NCI-H526 treated with DMSO at 0.1 percent for 48 hours (cell line): ENCODE results near the gene GPR176.

ENCODE experiments used
- DNase-seq: peaks from one replicate; lab custom pipeline; 2025; lab: John Stamatoyannopoulos, UW

Gene GPR176

GRCh38 chr15:39889601-39890000 is 30.5 kb downstream of the GPR176 start:
- no peak for DNase-seq

DNA sequence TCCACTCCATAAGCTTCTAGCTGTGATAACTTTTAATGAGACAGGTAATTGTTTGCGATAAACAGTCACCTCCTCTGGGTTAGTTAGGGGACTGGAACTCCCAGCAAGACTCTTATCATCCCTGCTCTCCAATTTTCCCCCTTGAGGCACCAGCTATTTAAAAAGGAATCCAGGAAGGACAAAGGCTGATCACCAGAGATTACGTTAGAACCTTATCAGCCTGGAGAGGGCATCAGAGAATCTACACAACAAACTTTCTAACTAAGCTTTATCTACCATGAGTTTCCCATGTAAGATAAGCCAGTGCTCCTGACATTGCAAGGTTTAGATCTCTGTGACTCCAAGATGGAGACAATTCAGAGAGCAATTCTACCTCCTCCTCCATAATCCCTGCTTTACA is 31.3 kb downstream of the GPR176 start:
- DNase-seq = no peak

DNA sequence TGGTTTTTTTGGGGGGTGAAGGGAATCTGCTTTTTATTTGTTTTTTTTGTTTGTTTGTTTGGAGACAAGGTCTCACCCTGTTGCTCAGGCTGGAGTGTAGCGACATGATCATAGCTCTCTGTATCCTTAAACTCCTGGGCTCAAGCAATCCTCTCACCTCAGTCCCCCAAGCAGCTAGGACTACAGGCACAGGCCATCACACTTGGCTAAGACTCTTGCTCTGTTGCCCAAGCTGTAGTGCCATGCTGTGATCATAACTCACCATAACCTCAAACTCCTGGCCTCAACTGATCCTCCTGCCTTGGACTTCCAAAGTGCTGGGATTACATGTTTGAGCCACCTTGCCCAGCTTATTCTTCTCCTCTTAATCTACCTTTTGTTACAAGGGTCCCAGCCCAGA is 31.8 kb downstream of the GPR176 start:
- DNase-seq = no peak

DNA sequence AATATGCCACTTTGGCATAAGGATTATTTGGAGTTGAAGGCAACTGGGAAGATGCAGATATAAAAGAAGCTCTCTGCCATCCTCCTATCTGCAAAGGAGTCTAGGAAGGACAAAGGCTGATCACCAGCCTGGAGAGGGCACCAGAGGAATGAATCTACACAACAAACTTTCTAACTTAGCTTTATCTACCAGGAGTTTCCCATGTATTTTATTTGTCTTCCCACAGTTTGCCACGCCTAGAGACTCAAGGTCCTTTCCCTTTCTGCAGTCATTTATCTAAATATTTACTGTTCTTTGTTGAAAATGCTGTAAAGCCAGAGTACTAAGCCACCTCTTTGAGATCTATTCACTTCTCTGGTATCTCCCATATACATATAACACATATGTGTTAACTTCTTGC is 32.2 kb downstream of the GPR176 start:
- peak; percentile 46 for DNase-seq

GRCh38 chr15:39887211-39887610 is 32.9 kb downstream of the GPR176 start:
- DNase-seq = no peak

DNA sequence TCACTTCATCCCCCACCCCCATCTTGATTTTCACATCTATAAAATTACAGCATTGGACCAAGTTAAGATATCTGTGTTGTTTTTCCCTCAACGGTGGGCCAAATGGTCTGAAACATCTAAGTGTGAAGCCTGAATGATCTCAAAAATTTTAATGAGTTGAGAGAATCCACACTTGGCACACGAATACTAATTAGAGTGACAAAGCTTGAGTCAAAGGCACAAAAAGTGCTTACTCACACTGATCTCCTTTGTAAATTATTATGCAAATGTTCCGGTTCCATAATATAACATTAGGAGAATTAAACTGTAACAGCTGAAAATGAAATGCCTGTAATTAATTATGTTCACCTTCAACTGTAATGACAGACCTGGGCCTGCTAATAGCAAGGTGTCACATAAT is 33.6 kb downstream of the GPR176 start:
- peak; percentile 17 for DNase-seq

DNA sequence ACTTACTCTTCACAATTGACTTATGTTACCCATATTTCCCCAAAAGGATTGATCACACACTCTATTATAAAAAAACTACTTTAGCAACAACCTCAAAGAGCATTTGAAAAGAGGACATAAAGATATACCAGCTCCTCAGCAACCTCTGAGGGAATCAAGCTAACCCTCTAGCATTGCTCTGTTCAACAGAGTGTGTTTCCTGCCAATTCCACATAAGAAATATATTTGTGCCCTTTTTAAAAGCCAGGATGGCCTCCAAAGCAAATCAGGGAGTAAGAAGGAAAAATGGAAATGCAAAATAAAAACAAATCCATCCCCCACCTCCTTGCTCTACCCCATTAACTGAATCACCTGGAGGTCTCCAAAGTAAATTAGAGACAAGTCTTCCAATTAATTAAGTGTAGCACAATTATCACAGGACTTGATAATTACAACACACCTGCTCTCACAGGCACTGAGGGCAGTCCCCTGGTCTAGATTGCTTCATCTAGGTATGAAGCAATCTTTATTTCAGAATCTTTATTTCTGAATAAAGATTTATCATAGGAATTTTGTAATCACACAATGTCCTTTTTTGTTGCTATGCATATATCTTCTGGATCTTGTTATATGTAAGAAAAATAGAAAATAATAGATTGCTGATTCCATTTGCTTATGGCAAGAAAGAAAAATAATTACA is 34.8 kb downstream of the GPR176 start:
- no peak for DNase-seq

GRCh38 chr15:39884351-39884750 is 35.7 kb downstream of the GPR176 start:
- no peak for DNase-seq

DNA sequence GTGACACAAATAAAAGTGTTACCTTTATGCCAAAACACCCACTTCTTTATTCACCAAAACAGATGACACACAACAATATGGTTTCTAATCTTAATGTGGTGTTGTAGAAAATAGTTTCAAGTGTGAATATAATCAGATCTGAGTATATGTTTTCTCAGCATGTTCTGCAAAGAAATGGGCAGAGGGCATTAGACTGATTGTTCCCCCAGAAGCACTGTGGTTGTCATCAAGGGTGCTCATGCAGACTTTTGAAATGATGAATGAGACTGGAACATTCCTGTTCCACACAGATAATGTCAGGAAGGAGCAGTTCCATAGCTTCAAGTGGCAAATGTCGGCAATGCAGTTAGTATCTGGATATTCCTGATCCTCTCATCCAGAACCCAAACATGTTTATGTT is 37.5 kb downstream of the GPR176 start:
- no peak for DNase-seq

DNA sequence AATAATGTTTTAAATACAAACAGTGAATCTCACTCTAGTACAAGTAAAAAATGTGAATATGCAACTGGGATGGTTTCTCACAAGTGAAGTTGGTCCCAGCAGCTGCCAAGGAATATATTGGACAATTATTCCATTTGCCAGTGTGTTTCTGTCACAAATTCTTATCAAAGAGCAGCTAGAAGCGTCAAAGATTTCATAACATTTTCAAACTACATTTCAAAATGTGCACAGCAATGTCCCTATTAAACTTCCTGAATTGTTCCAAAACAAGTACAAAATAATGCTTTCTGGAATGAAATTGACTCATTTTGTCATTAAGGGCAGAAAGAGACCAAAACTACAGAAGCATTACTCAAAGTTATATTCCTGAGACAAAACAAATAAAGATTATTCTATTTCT is 38.3 kb downstream of the GPR176 start:
- DNase-seq = no peak

DNA sequence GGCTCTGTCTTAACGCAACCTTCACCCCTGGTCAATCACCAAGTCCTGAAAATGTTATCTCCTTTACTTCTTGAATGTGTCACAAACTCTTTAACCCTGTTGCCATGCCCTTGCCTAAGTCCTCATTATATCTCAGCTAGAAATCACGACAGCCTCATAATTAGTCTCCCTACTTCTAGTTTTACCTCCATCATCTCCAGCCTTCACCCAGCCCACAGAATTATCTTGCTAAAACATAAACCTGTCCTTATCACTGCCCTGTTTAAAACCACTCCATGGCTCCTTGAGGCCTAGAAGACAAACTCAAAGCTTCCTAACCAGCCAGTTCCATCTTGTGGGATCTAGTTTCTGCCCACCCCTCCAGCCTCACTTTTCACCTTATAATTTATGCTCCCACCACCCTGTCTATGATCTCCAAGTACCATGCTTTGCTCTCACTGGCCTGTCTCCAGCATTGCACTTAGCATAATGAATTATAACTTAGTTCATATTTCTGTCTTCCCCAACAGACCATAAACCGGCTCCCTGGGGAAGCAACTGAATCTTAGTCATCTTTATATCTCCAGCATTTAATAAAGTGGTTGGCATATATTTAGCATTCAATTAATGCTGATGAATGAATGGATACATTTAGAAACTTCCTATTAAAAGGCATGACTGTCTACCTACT is 39.2 kb downstream of the GPR176 start:
- no peak for DNase-seq

- no peak for DNase-seq
Observed at GRCh38 chr15:39878406-39878785, 41.7 kb downstream of the GPR176 start.

DNA sequence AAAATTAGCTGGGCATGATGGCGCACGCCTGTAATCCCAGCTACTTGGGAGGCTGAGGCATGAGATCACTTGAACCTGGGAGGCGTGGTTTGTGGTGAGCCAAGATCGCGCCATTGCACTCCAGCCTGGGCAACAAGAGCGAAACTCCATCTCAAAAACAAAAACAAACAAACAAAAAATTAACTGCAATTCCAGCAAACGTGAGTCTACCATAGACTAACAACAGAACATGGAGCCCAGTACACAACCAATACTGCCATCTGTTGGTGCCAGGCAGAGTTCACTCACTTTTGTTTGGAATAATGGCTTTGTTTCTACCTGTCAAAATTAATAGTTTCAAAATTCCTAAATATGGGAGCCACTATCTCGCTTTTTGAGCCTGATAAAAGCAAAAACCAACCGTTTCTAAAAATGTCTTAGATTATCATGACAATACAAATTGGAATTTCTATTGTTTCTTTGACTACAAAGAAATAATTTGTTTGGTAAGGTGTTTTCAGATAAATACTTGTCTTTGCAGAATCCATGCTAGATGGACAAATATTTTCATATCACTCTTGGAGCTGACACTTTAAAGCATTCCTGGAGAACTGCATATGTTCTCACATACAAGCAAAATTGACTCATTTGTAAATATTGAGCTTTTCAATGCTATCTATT is 45.0 kb downstream of the GPR176 start:
- DNase-seq = no peak

- DNase-seq = no peak
Observed at GRCh38 chr15:39873978-39874377, 46.1 kb downstream of the GPR176 start.

- no peak for DNase-seq
Observed at GRCh38 chr15:39870537-39870936, 49.5 kb downstream of the GPR176 start.

DNA sequence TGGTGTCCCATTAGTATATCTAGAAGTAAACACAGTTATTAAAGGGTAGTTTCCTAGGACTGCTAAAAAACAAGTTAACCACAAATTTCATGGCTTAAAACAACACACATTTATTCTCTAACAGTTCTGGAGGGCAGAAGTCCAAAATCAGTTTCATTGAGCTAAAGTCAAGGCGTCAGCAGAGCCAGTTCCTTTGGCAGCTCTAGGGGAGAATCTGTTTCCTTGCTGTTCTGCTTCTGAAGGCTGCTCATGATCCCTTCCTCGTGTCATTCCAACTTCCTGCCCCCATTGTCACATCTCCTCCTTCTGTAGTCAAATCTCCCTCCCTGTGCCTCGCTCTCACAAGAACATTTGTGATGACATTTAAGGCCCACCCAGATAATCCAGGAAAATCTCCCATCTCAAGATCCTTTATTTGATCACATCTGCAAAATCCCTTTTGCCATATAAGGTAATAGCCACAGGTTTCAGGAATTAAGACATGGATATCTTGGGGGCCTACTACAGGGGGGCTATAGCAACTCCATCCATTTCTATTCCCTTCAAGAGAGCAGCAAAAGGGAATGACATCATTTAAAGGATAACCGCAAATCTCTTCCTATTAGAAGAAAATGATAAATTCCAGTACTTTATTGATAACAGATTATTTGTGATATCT is 50.1 kb downstream of the GPR176 start:
- no peak for DNase-seq

DNA sequence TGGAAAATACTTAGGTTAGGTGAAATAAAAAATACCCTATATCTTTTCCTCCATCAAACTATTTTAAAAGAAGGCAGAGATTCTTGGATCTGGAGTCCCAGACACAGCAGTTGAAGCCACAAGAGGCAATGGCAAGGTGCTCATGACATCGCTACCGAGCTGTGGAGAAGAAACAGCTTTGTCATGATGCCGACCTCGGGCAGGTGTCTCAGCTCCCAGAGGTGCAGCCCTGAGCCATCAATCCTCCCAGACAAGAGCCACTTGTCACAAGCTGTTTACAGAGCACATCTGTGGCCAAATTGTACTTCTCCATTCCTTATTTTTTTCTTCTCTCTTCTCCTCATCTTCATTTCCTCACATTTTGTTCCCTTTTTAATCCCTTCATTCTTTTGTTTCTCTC is 50.8 kb downstream of the GPR176 start:
- no peak for DNase-seq

- DNase-seq = no peak
Observed at GRCh38 chr15:39868396-39868795, 51.7 kb downstream of the GPR176 start.

DNA sequence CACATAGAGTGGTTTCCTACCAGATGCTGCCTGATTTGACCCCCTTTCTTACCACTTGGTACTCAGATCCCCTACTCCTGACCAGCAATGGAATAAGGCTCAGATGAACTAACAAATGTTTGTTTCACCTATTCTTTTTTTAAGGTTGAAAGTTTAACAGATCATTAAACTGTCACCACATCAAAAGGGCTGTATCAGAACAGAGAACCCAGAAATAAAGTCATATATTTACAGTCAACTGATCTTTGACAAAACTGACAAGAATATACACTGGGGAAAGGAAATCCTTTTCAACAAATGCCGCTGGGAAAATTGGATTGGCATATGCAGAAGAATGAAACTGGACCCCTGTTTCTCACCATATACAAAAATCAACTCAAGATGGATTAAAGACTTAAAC is 56.0 kb downstream of the GPR176 start:
- DNase-seq = no peak

- DNase-seq = no peak
Observed at GRCh38 chr15:39860871-39861270, 59.2 kb downstream of the GPR176 start.

DNA sequence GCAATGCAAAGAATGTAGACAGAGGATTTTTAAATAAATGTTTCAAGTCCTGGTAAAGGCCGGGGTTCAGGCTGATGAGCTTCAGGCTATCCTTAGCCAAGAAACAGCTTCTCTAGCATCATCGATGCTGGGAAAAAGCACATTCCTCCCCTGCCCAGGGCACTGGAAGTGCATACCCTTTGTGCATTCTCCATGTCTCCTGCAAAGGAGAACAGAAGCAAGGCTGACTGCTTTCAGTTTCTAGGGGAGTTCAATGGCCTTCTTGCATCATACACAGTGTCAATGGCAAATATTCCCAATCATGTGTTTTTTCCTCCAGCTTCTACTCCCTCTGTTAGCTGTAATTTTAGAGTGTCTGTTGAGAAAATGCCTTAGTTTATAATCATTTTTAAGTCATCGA is 59.9 kb downstream of the GPR176 start:
- DNase-seq = no peak

GRCh38 chr15:39859636-39860035 is 60.4 kb downstream of the GPR176 start:
- DNase-seq = no peak

- DNase-seq = no peak
Observed at GRCh38 chr15:39857132-39857531, 62.9 kb downstream of the GPR176 start.
